TTC549 (cell line): Measurements from ENCODE around the gene GJB2.

ENCODE experiments used
- FAIRE-seq: peaks from 2 replicates; lab custom pipeline; 2012; peaks lifted over from hg19 to GRCh38; lab: Jason Lieb, UNC

The GJB2 gene

DNA sequence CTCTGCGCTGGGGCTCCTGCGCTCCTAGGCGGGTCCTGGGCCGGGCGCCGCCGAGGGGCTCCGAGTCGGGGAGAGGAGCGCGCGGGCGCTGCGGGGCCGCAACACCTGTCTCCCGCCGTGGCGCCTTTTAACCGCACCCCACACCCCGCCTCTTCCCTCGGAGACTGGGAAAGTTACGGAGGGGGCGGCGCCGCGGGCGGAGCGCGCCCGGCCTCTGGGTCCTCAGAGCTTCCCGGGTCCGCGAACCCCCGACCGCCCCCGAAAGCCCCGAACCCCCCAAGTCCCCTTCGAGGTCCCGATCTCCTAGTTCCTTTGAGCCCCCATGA, at the start of gene GJB2:
GJB2 (minus strand) TSS at position 103 of the 326 bp plus-strand sequence. CDS start 3,357 bp downstream, outside the sequence.
- FAIRE-seq, result no peak

DNA sequence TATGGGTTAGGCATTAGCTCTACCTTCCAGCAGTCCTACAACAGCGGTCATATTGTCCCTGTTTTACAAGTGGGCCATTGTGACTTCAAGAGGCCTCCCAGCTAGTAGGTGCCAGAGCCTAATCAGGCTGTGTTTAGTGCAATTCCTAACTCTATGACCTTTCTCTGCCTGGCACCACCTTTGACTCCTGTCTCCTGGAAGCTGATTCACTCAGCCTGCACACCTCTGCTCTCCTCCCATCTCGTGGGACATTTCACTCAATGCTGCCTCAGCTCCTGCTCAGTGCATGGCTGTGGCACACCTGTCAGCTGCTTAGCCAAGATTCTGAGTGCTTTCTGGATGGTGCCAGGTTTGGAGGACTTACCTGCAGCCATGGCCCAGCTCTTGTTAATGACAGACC, 48.9 kb upstream of the GJB2 start:
- FAIRE-seq, result no peak

DNA sequence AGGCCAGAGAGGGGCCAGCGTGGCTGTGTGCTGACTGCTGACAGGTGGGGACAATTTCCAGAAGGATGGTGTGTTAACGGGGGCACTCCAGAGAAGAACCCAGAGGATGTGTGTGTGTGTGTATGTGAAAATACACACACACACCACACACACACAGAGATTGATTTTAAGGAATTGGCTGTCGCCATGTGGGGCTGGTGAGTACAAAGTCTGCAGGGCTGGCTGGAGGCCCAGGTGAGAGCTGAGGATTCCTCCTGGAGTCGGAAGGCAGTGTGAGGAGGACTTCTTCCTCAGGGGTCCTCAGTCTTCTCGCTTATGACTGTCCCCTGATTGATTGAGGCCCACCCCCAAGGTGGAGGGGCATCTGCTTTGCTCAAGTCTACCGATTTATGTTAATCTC, 47.0 kb upstream of the GJB2 start:
- no peak for FAIRE-seq

DNA sequence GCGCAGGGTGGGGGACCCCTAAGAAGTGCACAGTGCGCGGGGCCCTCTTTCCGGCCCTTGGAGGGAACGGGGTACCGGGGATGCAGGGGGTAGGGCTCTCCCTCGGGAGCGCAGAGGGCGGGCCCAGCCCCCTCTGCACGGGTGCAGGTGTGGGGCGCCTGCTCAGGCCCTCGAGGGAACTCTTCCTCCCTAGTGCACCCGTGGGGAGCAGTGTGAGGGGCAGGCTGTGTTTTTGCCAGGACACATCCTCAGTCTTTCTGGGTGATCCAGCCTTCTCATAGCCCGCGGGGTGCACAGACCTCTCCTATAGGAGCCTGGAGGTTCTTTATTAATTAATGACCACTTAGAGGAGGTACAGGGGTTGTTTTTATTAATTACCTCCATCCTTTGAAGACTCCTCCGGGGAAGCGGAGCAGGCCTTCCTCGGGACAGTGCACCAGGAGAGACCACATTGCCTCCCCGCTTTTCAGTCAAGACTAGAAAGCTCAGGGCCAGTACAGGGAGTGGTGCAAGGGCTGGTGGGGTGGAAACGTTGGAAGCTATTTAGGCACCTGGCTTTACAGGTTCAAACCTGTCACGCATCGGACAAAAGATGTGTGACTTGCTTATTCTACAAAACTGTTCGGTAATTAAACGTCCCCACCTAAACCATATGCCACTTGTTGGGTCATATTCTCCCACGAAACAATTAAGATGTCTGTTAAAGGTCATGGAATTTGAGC, 40.0 kb upstream of the GJB2 start:
- FAIRE-seq, result no peak

DNA sequence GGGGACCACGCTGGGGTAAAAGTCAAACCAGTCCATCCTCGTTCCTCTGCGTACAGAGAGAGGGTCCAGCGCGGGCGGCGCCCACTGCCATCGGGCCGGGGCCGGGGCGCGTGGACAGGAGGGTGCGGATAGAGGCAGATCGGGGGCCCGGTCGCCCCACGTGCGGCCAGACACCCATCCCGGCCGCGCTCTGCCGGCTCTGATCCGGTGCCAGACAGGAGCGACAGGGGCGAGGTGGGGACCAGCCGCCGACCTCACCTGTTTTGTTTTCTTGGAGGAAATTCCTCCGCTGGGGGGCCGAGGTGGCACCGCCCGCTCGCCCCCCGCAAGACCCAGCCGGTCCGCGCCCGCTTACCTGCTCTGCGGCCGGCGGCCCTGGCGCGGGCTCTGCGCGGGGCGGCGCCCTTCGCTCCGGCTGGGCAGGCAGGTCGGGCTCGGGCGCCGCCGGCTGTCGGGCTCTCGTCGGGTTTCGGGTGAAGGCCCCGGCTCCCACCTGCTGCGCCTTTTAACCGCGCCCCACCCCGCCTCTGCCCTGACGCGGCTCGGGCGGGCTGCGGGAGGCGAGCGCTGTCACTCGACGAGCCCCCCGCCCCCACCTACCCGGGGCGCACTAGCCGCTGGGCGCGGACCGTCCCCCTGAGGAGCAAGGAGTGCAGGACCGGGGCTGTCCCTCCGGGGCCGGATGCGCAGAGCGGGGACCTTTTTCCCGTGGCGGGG, 39.3 kb upstream of the GJB2 start, which contains the start of gene GJB6:
GJB6 (minus strand) TSS at position 481 of the 717 bp plus-strand sequence. CDS start 8,839 bp downstream, outside the sequence.
- FAIRE-seq, result no peak

DNA sequence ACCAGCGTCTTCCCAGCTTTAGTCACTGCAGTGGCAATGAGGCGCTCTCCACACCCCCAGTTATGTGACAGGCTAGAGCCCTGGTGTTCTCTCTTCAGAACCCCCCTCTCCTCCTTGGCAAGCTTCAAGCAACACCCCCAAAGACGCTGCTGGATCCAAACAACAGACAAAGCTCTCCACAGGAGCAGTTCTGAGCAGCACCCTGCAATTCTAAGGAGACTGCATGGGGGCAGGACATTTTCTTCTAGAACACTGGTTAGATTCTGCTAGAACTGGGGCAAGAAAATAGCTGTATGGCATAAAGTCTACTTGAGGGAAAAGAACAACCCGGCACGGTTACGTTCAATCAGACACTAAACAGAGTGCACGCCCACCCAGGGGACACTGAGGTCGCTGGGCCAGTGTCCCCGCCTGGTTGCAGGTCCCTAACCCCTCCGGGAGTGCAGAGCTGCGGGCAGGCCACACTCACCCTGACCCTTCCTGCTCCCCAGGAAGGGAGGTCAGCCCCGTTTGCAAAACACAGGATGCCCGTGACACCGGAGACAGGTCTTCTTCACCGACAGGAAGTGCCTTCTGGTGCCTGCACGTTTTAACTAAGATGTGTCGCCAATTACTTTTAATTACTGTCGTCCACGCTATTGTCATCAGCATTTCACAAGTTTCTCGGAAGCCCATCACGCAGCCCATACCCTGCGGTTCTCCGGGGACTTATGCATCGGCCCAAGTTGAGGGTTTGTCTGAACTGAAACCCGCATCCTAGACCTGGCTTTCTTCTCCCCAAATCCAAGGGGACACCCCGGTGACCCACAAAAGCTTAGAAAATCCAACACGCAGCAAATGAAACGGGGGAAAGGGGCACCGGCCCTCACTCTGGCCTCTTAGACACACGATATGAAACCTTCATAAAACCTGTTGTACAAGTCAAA, 38.4 kb upstream of the GJB2 start:
- FAIRE-seq, result no peak

DNA sequence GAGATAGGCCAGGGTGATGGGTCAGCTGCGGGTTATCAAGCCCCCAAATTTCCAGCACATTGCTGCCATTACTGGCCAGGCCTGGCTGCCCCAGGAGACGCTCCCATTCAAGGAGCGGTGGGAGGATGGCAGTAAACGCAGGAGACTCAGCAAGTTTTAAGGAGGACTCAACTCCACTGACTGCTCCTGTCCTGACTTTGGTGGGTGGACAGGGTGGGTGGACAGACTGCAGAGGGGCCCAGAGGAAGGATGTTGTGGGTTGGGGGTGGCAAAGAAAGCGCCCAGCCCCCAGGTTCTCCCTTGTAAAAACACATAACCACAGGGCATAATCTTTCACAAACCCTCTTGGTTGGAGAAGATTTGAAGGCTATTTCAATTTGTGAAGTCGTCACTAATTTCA, 35.0 kb upstream of the GJB2 start:
- no peak for FAIRE-seq

DNA sequence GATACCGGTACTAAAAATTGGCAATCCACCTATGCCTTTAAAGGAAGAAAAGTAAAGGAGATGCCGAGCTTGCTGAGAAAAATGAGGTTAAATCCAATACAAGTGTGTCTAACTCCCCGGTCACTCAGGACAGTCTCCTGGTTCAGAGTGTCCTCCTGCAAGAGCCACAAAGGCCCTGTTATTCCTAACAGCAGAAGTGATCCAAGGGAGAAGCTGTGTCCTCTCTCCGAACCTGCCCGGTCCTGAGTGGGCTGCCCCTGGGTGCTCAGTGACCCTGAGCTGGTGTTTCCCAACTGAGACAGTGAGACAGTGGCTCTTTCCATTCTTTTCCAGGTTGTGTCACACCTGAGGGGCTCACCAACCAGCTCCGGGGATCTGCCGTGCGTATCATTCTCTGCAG, 34.5 kb upstream of the GJB2 start:
- FAIRE-seq, result no peak

DNA sequence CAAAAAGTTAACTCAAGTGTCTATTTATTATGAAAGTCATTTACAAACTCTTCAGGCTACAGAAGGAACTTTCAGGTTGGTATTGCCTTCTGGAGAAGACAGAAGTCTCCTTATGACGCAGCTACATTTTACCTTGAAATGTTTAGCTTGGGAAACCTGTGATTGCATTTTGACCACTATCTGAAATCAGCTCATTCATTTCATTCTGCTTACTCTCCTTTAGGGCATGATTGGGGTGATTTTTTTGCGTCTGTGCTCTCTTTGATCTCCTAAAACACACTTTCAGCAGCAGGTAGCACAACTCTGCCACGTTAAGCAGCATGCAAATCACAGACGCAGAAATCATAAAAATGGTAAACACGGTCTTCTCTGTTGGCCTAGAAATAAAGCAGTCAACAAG, 29.8 kb upstream of the GJB2 start:
- FAIRE-seq, result no peak

DNA sequence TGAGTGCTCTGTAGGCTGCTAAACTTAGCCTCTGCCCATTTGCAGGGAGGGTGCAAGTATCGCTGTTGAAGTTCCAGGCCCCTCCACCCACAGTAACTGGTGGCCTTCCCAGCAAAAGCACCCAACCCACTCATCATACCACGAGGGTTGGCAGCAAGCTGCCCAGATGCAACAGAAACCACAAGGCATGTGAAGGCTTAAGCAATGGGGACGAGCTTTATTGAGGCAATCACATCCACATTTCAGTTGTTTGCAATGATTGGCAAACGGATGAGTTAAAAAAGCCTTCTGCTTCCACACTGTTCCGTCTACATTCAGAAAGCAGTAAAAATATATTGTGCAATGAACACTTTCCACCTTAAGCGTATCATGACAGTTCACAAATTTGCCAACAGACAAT, 29.0 kb upstream of the GJB2 start:
- no peak for FAIRE-seq

DNA sequence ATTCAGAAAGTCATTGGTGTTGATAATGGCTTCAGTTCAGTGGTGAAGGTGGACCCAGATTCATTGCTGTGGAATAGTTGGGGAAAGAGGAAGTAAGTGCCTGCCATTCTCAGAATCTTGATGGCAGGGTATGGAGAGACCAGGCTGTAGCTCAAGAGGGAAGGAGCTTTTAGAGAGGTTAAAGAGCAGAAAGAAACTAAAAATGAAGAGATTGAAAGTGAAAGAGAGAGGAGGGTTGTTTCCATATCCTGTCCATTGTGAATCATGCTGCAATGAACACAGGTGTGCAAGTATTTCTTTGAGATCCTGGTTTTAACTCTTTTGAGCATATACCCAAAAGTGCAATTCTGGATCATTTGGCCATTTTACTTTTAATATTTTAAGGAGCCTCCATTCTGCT, 26.8 kb upstream of the GJB2 start:
- FAIRE-seq, result no peak

DNA sequence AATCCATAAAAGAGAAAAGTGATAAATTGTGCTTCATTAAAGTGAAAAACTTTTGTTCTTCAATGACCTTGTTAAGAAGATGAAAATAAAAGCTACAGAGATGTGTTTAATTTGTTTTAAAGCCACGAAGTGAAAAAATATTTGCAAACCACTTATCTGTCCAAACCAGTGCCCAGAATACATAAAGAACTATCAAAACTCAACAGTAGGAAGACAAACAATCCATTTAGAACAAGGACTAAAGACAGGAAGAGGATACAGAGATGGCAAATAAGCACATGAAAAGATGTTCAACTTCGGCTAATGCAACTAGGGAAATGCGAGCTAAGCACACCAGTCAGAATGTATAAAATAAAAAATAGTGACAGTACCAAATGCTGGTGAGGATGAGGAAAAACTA, 24.4 kb upstream of the GJB2 start:
- no peak for FAIRE-seq

DNA sequence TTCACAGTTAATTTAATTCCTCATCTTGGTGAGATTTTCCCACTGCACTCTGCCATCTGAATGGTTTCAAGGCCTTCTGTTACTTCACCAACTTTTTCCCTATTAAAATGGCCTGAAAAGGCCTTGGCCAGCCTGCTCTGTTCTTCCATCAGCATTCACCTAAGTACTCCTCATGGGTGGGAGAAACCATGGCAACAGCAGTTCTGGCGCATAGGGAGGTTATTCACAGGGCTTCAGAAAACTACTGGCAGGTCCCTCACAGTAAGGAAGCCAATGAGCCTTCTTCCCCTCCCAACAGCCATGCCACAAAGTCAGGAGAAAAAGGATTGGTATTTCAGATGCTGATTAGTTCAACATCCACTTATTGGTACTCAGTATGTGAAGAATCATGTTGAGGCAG, 17.2 kb upstream of the GJB2 start:
- no peak for FAIRE-seq

DNA sequence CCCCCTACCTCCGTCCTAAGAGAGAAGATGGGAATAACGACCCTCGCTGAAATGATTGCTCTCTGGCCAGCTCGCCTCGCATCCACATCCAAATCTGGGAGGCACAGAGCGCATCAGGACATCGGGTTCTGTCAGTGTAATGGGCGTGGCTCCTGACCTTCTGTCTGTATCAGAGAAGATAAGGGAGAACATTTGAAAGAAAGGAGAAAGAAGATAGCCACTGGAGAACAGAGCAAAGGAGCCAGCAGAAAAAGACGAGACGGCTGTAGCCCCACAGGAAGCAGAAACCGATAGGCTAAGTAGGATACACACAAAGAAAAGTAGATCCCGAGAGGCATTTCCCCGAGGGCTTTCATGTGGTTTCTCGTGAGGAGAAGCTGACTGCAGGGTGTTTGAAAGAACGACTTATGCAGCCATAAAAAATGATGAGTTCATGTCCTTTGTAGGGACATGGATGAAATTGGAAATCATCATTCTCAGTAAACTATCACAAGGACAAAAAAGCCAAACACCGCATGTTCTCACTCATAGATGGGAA, 14.0 kb upstream of the GJB2 start:
- FAIRE-seq, result no peak

DNA sequence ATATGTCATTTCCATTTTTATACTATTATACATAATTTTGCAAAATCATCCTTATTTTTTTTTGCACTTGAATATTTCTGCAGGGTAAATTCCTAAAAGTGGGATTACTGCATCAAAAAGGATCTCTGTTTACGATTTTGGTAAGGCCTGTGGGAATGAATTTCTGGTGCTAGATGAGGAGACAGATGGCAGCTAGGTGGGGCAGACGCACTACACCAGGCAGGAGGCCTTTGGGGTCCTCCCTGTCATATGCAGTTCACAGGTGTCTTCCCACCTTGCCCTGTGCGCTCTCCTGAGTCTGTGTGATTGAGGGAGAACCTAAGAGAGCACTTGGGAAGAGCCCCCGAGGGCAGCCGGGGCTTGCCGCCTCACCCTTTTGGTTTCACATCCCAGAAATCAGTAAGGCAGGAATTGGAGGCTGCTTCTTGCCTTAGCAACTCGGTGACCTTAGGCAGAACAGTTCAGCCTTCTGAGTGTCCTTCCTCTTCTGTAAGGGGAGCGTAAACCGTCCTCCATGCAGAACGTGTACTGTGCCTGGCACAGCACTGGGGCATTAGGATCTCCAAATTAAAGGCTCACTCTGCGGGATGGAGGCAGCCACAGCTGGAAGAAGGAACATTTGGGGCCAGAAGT, 13.4 kb upstream of the GJB2 start:
- FAIRE-seq, result no peak

DNA sequence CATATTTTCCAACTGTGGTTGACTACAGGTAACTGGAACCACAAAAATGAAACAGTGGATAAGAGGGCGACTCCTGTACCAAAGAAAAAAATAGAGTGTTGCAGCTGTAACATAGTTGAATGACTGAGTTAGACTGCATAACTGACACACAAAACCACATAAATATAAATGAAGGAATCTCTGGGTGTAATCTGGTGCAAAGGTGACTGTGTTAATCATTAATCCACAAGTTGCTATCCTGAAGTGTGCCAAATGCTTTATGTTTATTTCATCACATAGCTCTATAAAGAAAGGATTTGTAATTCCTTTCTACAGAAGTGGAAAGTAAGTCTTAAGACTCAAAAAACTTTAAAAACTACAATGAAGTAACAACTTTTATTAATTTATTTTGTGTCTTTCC, 6.0 kb upstream of the GJB2 start:
- no peak for FAIRE-seq

DNA sequence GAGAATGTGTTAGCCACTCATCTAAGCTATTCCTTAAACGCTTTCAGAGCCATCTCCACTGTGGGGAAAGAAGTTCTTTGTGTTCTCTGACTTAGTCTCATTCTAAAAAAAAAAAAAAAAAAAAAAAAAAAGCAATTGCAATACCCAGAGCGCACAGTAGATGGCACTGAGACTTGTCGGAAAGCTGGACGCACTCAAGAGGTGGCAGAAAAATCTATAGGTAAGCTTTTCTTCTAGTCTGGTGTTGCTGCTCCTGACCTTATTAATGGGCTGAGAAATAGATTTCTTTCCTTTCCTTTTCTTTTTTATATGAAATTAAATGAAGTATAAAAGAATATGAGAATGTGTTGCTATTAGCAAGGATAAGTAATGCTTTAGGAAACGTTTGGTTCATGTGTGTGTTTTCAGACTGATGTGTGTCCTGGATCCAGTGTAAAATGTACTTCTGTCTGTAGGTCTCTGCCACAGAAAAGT, 4.7 kb upstream of the GJB2 start:
- FAIRE-seq, result peak; percentile 90

DNA sequence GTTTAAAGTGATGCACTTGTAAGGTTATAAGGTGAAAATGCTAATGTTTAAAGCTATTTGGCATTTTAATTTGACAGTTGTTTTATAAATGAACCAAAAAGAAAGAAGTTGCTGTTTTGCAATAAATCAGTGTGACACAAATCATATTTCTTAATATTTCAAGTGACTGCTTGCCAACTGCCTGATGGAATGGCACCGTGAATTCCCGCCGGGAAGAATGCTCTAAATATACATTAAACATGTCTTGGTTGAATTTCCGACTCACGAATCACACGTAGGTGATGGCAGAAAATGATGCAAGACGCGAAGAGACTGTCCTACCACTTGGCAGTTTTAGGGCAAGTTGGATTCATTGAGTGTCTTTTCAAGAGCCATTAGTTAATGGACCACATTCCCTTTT, 3.1 kb upstream of the GJB2 start:
- no peak for FAIRE-seq

DNA sequence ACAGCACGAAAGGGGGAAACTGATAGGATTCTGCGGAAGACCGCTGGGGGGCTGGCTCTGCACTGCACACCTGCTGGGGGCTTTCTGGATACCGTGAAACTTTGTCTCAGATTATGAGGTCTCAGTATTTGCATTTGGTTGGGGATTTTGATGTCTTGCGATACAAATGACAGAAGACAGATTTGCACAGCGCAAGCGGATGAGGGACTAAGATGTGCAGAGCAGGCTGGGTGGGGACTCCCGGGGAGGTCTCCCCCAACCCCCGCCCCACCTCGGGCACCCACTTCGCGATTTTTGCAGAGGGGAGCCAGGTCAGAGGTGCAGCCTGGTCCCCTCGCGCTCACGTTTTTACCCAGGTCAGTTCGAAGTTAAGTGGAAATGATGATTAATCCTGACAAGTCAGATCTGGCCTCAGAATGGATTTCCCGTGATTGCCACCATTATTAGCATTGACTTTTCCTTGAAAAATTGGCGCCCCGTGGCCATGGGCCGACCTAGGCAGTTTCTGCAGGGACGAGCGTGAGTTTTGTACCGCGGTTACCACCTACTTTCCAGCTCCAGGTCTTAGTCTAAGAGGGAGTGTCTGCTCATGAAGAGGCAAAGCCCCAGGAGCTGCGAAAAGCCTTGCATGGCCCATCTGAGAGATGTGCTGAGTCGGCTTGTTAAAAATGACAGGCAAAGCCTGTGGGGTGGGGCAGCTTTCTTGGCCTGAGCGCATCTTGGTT, 1.3 kb upstream of the GJB2 start:
- no peak for FAIRE-seq

DNA sequence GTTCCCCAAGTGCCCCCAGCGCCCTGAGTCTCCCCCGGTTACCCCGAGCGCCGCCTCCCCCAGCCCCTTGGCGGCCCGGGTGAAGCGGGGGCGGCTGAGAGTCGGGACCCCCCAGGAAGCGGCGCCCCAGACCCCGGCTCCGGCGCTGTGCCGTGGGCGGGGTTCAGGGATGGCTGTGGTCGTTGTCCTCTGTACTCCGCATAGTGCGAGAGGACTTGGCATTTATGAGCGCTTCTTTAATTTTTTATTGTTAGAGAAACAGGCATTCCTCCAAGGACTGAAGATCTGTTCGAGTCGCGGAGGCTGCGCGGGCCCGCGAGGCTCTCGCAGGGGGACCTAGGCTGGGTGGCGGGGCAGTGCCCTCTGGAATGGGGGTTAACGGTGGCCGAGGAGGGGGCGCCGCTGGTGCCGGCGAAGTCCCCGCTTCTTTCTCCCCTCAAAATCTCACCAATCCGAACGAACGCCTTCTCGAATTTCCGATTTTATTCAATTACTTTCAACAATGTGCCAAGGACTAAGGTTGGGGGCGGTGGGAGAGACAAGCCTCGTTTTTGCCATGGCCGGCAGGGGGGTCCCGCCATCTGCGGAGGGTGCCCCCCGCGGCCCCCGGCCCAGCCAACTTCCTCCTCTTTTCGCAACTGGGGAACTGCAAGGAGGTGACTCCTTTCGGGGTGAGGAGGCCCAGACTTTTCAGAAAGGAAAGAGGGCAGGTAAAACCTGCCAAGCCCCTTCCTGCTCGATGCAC, 596 bp upstream of the GJB2 start:
- FAIRE-seq, result no peak
